GM12878 (cell line): Measurements from ENCODE around the gene USP27X. TPM values are rescaled to one million over a fixed set of nuclear protein-coding genes. Genes with fewer than 3 reads are reported as not detected.

ENCODE experiments used
- ATAC-seq: fragments of 200-7000 bp; cut with Tn5 transposase; 3 replicates; pipeline ENCODE4 v1.9.1; 2020; ENCODE audit warnings: mild to moderate bottlenecking, moderate library complexity
- BruUV-seq: library from RNA; stranded (reverse); fragments of 400-500 nt; replicated peaks from 2 replicates; lab custom pipeline; 2021; lab: Mats Ljungman, UMichigan
- CTCF ChIA-PET: fragments of 300-600 bp; sonication (Branson Sonifier 250); formaldehyde crosslinking; extraction: SDS; loops from one replicate; lab custom pipeline; 2021; ENCODE audit warnings: inconsistent platforms; lab: Yijun Ruan, JAX
- POLR2A ChIA-PET: fragments of 350-600 bp; formaldehyde crosslinking; extraction: SDS; loops from one replicate; lab custom pipeline; 2021; ENCODE audit warnings: inconsistent platforms; lab: Charles Lee
- RAD21 ChIA-PET: fragments of 300-600 bp; sonication (Branson Sonifier 250); formaldehyde crosslinking; loops from one replicate; lab custom pipeline; 2023; ENCODE audit warnings: antibody characterized with exemption; ENCODE audit not compliant: unreplicated experiment; lab: Charles Lee
- SMC1A ChIA-PET: fragments of 300-600 bp; sonication (Branson Sonifier 250); formaldehyde crosslinking; loops from one replicate; lab custom pipeline; 2023; ENCODE audit not compliant: unreplicated experiment, uncharacterized antibody; lab: Charles Lee
- DNase-seq: peaks from one replicate; pipeline ENCODE4 v3.0.0-alpha.2; 2011; ENCODE audit warnings: low read depth, low spot score
- FAIRE-seq: peaks from 3 replicates; lab custom pipeline; 2011; peaks lifted over from hg19 to GRCh38; lab: Jason Lieb, UNC
- H2AFZ ChIP-seq: 2 replicates; pipeline ENCODE4 v1.6.0; 2011; ENCODE audit warnings: low read depth, low read length, control low read depth; ENCODE audit not compliant: control insufficient read depth
- H3K27ac ChIP-seq: 2 replicates; pipeline ENCODE4 v1.5.1; 2011; ENCODE audit warnings: control low read depth; ENCODE audit not compliant: control insufficient read depth, insufficient read depth
- H3K27me3 ChIP-seq, 2 experiments: replicated peaks in 1 of 2; 2 replicates each; pipeline versions ENCODE4 v1.6.0 to v1.6.1; 2011; ENCODE audit warnings: low read length in 1 of 2; ENCODE audit not compliant: control insufficient read depth in 2 of 2, insufficient read depth in 2 of 2
- H3K36me3 ChIP-seq, 2 experiments: 2 replicates each; pipeline ENCODE4 v1.5.1; 2011; ENCODE audit warnings: low read length in 1 of 2; ENCODE audit not compliant: control insufficient read depth in 2 of 2, insufficient read depth in 2 of 2
- H3K4me1 ChIP-seq: 2 replicates; pipeline ENCODE4 v1.6.1; 2011; ENCODE audit warnings: mild to moderate bottlenecking, low read length, moderate library complexity, mixed read lengths; ENCODE audit not compliant: control insufficient read depth, insufficient read depth
- H3K4me2 ChIP-seq: 2 replicates; pipeline ENCODE4 v1.6.0; 2011; ENCODE audit warnings: control low read depth; ENCODE audit not compliant: control insufficient read depth, insufficient read depth
- H3K4me3 ChIP-seq: fragments of 200-600 bp; sonication (generic); 2 replicates; pipeline ENCODE4 v1.5.1; 2016
- H3K79me2 ChIP-seq: 2 replicates; pipeline ENCODE4 v1.6.0; 2011; ENCODE audit warnings: low read length; ENCODE audit not compliant: control insufficient read depth, insufficient read depth
- H3K9ac ChIP-seq: 2 replicates; pipeline ENCODE4 v1.8.0; 2011; ENCODE audit warnings: low read length, control low read depth, mixed read lengths; ENCODE audit not compliant: control insufficient read depth, insufficient read depth
- H3K9me3 ChIP-seq: replicated peaks from 3 replicates; pipeline ENCODE4 v1.5.1; 2011; ENCODE audit warnings: mild to moderate bottlenecking, low read length; ENCODE audit not compliant: control insufficient read depth, insufficient read depth
- H4K20me1 ChIP-seq: 2 replicates; pipeline ENCODE4 v1.6.0; 2011; ENCODE audit not compliant: control insufficient read depth, insufficient read depth
- ASH2L ChIP-seq: fragments of 300-600, 200-600 bp; sonication (generic); IDR thresholded peaks from 2 replicates; pipeline ENCODE4 v1.6.1; 2017; ENCODE audit warnings: low read depth, mild to moderate bottlenecking, borderline replicate concordance
- BCLAF1 ChIP-seq: fragments of 450-650 bp; IDR thresholded peaks from 2 replicates; pipeline ENCODE4 v1.6.1; 2017; ENCODE audit warnings: antibody characterized with exemption, mild to moderate bottlenecking, moderate library complexity
- POLR2AphosphoS5 ChIP-seq: IDR thresholded peaks from 2 replicates; pipeline ENCODE4 v1.6.1; 2011; ENCODE audit warnings: mild to moderate bottlenecking, low read length, inconsistent platforms
- ZBTB40 ChIP-seq: fragments of 450-650 bp; IDR thresholded peaks from 2 replicates; pipeline ENCODE4 v1.6.1; 2016; ENCODE audit warnings: mild to moderate bottlenecking, moderate library complexity, borderline replicate concordance
- in situ Hi-C: fragments of 300-500 bp; cut with MboI; formaldehyde crosslinking; loops from 9 replicates; pipeline ENCODE4 v1.14.3; 2018; ENCODE audit warnings: mixed read lengths
- intact Hi-C: fragments of 100-400 bp; cut with micrococcal nuclease; formaldehyde crosslinking; loops from one replicate; pipeline ENCODE4 v1.14.2; 2022; ENCODE audit not compliant: unreplicated experiment
- polyA plus RNA-seq, 11 experiments: library from polyadenylated mRNA; depleted of rRNA in 4 of 11; unstranded in 6 of 11; stranded (reverse) in 5 of 11; fragments of >200 nt; fragmentation: Nextera tagmentation in 4 of 11; fragmentation: Illumina TruSeq in 1 of 11; extraction: Ambion mirVana in 4 of 11; extraction: Trizol in 1 of 11; gene quantifications; 1 replicate in 1 of 11; 2 replicates in 10 of 11; pipeline versions ENCODE4 v1.2.1 to v1.2.3, GENCODE V29; 2011 to 2016; ENCODE audit warnings: inconsistent platforms in 2 of 11, missing spikeins in 2 of 11, low read depth in 1 of 11
- total RNA-seq, 4 experiments: library from RNA; depleted of rRNA in 3 of 4; stranded (reverse); fragments of >200 nt in 3 of 4; fragmentation: Illumina TruSeq in 1 of 4; extraction: Trizol in 1 of 4; gene quantifications; 2 replicates each; pipeline versions ENCODE4 v1.2.1 to v1.2.3, GENCODE V29; 2013 to 2021

Gene USP27X
- total and polyA plus RNA-seq, 10 of the 15 experiments (the other 5 are each of a cell fraction or from before 2014, with no cell fraction given) = 0.09 to 2.0 (median 0.89) TPM; not detected in 1

GRCh38 chrX:49842621-49843020, 36.7 kb upstream of the USP27X start:
- no peak overlapping the region for H3K4me2 ChIP-seq
- FAIRE-seq (no peak), ATAC-seq (no peak), DNase-seq (no peak)
- RAD21 ChIA-PET = interaction anchor here (1.1 kb wide), 1 partner anchor 35 kb away, joined by 4 read pairs; no protein-coding TSS in a partner anchor
- H3K36me3 ChIP-seq = no peaks in the 10 kb centered on the region
- no peaks in the 10 kb centered on the region for H3K79me2 ChIP-seq
- CTCF ChIA-PET = interaction anchor here (0.6 to 6.7 kb wide), 5 partner anchors 14 to 546 kb away, joined by 3 to 85 read pairs (median 3); partner anchors contain the start of gene USP27X
- SMC1A ChIA-PET = interaction anchor here (0.6 to 6.2 kb wide), 6 partner anchors 13 to 76 kb away, joined by 3 to 35 read pairs (median 3); no protein-coding TSS in a partner anchor
- intact Hi-C loops (no loop called here), in situ Hi-C loops (no loop called here)
- H3K4me3 ChIP-seq = no peak overlapping the region
- no peaks in the 10 kb centered on the region for H3K4me1 ChIP-seq
- H4K20me1 ChIP-seq = no peaks in the 10 kb centered on the region
- H3K27me3 ChIP-seq = no peaks in the 10 kb centered on the region
- no peak overlapping the region for H2AFZ ChIP-seq
- BruUV-seq = no TSS peak
- no peak overlapping the region for H3K9ac ChIP-seq
- no peaks in the 10 kb centered on the region for H3K9me3 ChIP-seq
- POLR2A ChIA-PET = interaction anchor here (1.0 kb wide), 1 partner anchor 30 kb away, joined by 3 read pairs; no protein-coding TSS in a partner anchor
- TF ChIP-seq POLR2AphosphoS5 = no peak
- peak; percentile 54; the same call in 1 of the 2 replicates for TF ChIP-seq ZBTB40
- no peak for TF ChIP-seq ASH2L
- no peak for TF ChIP-seq BCLAF1
- H3K27ac ChIP-seq = no peak overlapping the region
